Activated CD4-positive, alpha-beta T cell treated with anti-CD3 and anti-CD28 coated beads for 24 hours (primary cell): Measurements from ENCODE around the gene FUT6.
"Not testable (repeated sequence)": the region's sequence is repeated elsewhere in the genome, so short reads cannot be mapped to it uniquely, and the experiment has no call there.

Experiments
- DNase-seq, 2 donors: peaks; one replicate each; pipeline ENCODE4 v3.0.0-alpha.2; 2020; ENCODE audit warnings: low read depth in 2 of 2

Gene FUT6

DNA sequence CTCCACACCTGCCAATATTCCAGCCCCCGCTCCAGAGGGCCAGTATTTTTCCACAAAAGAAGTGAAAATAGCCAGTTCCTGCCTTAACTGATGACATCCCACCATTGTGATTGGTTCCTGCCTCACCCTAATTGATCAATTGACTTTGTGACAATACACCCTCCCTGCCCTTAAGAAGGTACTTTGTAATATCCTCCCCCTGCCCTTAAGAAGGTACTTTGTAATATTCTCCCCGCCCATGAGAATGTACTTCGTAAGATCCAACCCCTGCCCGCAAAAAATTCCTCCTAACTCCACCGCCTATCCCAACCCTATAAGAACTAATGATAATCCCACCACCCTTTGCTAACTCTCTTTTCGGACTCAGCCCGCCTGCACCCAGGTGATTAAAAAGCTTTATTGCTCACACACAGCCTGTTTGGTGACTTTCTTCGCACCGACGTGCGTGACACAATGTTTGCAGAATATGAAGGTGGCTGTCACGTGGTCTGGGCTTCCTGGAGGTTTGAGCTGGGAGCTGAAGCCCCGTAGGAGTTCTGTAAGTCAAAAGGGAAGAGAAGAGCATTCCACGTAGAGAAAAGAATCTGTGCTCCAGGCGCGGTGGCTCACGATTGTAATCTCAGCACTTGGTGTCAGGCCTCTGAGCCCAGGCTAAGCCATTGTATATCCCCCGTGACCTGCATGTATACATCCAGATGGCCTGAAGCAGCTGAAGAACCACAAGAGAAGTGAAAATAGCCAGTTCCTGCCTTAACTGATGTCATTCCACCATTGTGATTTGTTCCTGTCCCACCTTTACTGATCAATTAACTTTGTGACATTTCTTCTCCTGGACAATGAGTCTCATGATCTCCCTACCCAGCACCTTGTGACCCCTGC is 17.9 kb upstream of the FUT6 start:
- DNase-seq, result no peak

DNA sequence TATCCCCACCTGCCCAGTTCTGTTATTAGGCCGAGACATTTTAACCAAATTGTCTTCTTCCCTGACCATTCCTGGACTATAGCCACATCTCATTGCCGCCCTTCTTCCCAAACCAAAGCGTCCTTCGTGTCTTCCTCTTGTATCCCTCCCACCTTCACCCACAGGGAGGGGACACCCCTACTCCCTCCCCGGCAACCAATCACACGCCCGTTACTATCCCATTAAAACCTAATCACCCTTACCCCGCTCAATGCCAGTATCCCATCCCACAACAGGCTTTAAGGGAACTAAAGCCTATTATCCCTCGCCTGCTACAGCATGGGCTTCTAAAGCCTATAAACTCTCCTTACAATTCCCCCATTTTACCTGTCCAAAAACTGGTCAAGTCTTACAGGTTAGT is 15.6 kb upstream of the FUT6 start:
- DNase-seq, result not testable (repeated sequence)

DNA sequence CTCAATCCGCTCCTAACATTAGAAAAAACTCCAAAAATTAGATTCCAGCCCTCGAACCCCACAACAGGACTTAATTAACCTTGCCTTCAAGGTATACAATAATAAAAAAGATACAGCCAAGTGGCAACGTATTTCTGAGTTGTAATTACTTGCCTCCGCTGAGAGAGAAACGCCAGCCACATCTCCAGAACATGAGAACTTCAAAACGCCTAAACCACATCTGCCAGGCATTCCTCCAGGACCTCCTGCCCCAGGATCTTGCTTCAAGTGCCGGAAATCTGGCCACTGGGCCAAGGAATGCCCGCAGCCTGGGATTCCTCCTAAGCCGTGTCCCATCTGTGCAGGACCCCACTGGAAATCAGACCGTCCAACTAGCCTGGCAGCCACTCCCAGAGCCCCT is 14.6 kb upstream of the FUT6 start:
- DNase-seq, result not testable (repeated sequence)

DNA sequence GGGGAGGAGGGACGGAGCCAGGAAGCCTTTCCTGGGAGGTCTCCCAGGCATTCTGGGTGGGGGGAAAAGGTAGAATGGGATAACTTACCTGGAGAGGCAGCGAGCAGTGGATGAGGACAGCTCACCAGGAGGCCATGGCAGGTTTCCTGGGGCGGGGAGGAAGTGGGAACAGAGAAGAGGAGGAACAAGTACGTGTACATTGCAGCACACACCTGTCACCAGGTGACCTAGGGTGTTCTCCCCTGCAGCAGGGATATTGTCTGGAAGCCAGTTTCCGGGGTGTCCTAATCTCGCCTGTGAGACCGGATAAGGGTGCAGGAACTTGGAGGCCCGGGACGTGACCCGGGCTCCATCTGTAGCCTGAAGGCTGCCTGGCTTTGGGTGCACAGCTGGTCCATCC is 11.8 kb upstream of the FUT6 start, which contains the start of gene FUT3:
Gene FUT3, minus strand, starts transcription at position 148 of the 400 bp plus-strand sequence.
- no peak for DNase-seq

DNA sequence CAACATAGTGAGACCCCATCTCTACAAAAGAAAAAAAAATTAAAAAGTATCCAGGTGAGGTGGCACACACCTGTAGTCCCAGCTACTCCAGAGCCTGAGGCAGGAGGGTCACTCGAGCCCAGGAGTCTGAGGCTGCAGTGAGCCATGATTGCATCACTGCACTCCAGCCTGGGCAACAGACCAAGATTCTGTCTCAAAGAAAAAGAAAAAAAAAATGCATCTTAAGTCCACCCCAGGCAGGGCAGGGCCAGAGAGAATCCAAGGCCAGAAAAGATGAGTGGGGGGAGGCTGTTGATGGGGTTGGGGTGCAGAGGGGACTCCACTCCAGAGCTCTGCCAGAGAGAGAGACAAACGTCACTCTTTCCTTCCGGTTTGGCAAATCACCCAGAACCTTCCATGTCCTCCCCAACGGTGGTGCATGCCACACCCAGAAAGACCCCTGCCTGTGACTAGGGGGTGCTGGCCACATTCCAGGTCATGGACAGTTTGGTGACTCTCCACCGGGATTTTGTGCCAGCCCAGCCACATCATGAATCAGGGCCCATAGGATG is 11.3 kb upstream of the FUT6 start:
- DNase-seq, result no peak

DNA sequence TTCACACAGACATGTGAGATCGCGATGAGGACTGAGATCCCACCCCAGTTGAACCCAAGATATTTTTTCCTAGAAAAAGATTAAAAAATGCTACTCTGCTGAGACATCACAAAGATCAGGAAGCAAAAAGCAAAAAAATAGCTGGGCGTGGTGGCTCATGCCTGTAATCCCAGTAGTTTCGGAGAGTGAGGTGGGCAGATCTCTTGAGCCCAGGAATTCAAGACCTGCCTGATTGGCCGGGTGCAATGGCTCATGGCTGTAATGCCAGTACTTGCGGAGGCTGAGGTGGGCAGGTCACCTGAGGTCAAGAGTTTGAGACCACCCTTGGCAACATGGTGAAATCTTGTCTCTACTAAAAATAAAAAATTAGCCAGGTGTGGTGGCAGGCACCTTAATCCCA is 10.7 kb upstream of the FUT6 start:
- no peak for DNase-seq

DNA sequence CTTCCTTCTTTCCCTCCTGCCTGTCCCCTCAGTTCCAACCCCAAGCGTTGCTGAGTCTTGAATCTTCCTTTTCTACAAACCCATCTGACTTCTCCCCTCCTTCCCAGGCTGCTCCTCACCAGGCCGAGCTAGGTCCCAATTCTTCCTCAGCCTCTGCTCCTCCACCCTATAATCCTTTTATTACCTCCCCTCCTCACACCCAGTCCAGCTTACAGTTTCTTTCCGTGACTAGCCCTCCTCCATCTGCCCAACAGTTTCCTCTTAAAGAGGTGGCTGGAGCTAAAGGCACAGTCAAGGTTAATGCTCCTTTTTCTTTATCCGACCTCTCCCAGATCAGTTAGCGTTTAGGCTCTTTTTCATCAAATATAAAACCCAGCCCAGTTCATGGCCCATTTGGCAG is 9.1 kb upstream of the FUT6 start:
- DNase-seq, result not testable (repeated sequence)

DNA sequence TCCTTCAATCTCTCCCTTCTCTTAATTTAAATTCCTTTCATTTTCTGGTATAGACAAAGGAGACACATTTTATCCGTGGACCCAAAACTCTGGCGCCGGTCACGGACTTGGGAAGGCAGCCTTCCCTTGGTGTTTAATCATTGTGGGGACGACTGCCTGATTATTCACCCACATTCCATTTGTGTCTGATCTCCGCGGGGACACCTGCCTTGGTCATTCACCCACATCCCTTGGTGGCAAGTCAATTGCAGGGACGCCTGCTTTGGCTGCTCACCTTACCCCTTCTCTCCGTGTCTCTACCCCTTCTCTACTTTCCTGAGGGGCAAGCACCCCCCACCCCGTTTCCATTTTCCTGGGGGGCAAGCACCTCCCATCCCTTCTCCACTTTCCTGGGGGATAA is 8.3 kb upstream of the FUT6 start:
- not testable (repeated sequence) for DNase-seq

DNA sequence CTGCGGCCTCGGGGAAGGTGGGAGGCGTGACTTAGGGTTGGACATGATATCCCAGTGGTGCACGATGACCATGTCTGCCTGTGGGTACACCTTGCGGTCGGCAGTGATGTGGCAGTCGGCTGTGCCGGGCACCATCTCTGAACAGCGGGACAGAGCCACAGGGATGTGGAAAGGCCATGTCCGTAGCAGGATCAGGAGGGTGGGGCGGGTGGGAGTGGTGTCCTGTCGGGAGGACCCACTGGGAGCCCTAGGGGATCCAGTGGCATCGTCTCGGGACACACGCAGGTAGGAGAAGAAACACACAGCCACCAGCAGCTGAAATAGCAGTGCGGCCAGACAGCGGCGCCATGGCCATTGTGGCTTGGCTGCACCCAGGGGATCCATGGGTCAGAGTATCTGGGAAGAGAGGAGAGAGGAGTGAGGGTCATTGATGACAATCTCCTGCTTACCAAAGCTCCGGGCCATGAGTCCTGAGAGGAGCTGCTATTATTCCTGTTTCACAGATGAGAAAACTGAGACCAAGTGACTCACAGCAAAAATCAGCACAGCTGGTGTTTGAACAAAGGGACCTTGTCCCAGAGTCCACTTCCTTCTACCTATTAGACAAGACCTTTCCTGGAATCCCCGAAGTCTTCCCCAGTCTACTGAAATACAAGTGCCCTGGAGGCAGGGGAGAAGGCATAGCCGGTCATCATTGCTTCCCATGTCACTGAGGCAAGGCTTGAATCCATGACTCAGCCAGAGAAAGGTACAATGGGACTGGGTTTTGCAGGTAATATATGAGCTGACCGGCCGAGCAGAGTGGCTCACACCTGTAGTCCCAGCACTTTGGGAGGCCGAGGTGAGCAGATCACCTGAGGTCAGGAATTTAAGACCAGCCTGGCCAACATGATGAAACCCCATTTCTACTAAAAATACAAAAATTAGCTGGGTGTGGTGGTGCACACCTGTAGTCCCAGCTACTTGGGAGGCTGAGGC is 5.2 kb upstream of the FUT6 start:
- DNase-seq, result no peak

DNA sequence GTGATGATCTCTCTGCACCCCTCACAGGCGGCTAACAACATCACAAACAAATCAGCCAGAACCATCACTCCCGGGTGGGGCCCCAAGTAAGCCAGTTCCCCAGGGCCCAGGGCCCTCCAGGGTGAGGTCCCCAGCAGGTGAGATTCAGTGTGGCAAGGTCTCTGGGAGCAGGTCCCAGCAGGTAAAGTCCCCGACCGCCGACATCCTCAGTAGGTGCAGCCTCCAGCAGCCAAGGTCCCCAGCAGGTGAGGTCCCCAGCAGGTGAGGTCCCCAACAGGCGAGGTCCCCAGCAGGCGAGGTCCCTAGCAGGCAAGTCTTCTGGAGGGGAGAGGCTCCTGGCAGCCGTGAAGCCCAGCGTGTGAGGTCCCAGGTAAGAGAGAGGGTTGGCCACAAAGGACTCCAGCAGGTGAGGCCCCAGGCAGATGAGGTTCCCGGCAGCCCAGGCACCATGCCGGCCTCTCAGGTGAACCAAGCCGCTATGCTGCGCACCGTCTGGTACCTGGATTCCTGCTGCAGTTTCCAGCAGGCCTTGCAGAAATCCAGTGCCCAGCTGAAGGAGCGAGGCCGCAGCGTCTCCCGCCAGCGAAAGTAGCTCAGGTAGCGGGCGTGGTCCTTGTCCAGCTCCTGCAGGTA is 3.9 kb upstream of the FUT6 start:
- DNase-seq, result no peak

DNA sequence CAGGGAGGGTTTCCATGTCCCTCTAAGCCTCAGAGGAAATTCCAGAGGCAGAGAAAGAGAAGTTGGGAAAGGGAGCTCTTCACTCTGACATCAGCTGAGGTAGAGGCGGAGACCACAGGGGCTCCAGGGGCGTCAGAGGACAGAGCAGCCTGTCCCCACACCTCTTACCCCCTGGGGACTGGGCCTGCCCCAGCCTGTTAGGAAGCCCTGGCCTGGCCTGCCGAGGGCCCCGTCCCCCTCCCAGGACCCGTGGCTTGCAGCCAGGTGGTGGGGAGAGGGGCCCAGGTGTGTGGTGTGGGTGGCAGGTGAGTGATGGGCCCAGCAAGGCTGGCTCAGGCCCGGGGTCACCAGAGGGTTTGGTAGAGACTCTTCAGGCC is 2.2 kb upstream of the FUT6 start:
- not testable (repeated sequence) for DNase-seq

DNA sequence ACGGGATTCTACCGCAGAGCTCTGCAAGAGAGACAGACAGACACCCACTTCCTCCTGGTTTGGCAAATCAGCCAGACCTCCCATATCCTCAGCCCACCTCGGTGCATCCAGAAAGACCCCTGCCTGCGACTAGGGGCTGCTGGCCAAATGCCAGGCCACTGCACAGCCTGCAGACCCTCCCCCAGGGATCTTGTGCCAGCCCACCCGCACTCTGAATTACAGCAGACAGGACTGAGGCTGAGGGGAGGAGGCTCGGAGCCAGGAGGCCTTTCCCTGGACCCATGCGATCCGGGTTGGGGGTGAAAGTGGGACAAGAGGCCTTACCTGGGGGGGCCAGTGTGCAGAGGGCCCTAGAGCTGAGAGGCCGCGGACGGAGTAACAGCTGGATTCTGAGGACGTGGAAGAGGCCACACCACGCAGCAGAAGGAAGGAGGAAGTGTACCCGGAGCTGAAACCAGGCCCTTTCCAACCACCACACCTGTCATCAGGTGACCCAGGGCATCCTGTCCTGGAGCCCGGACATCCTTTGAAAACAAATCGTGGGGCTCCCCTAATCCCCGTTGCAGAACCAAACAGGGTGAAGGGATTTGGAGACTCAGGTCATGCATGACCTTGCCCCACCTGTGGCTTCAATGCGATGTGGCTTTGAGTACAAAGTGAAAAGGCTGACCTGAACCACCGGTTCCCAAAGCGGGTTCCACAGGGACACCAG is 993 bp downstream of the FUT6 start:
- DNase-seq, result no peak

DNA sequence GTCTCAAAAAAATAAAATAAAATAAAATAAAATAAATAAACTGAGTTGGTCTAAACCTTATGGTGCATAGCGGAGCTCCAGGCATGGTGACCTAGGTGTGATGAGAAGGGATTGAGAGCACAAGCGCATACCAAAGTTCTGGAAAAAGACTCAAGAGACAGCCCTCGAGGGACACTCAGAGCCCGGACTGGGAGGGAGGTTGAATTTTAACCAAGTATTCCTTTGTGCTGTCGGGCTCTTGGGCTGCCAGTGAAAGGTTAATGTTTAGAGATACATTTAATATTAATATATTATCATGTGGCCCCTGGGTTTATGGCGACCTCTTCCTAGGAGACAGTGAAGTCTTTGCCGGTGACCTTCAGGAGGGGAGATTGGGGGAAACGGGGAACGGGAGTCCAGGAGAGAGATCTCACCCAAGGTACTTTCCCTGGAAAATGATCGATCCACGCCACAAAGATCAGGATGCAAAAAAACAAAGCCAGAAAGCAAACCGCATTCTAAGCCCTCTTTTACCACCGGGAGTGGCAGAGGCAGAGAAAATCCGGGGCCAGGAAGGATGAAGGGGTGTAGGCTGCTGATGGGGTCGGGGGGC is 1.6 kb downstream of the FUT6 start:
- no peak for DNase-seq

DNA sequence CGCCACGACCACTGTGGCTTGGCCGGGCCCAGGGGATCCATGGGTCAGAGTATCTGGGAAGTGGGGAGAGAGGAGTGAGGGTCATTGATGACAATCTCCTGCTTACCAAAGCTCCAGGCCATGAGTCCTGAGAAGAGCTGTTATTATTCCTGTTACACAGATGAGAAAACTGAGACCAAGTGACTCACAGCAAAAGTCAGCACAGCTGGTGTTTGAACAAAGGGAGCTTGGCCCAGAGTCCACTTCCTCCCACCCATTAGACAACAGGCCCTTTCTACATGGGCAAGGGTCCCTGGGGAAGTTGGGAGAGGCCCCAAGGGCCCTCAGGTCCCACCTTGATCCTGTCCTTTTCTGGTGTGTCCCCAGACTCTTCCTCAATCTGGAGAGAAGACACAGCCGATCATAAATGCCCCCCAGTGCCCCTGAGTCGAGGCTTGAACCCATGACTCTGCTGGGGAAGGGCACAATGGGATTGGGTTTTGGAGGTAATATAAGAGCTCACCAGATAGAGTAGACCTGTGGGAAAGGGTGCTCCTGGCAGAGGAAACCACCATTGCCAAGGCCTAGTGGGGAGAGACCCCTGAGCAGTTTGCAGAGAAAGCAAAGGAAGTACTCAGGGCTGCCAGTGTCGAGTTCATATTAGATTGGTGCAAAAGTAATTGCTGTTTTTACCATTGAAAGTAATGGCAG is 6.8 kb downstream of the FUT6 start:
- no peak for DNase-seq

DNA sequence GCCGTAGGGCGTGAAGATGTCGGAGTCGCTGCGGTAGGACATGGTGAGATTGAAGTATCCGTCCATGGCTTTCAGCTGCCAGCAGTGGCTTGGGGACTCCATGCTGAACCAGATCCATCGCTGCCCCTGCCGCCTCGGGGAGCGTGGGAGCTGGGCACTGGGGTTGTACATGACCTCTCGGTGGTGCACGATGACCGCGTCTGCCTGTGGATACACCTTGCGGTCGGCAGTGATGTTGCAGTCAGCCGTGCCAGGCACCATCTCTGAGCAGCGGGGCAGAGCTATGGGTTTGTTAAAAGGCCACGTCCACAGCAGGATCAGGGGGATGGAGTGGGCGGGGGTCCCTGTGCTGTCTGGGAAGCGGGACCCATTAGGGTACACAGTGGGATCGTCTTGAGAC is 7.4 kb downstream of the FUT6 start:
- DNase-seq, result no peak

DNA sequence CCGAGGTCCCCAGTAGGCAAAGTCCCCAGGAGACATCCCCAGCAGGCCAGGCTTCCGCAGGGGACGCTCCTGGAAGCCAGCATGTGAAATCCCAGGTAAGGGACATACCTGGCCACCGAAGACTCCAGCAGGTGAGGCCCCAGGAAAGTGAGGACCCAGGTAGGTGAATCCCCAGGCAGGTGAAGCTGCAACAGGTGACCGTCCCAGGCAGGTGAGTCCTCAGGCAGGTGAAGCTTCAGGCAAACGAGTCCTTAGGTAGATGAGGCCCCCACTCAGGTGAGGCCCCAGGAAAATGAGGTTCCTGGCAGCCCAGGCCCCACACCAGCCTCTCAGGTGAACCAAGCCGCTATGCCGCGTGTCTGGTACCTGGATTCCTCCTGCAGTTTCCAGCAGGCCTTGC is 8.3 kb downstream of the FUT6 start:
- DNase-seq, result no peak

DNA sequence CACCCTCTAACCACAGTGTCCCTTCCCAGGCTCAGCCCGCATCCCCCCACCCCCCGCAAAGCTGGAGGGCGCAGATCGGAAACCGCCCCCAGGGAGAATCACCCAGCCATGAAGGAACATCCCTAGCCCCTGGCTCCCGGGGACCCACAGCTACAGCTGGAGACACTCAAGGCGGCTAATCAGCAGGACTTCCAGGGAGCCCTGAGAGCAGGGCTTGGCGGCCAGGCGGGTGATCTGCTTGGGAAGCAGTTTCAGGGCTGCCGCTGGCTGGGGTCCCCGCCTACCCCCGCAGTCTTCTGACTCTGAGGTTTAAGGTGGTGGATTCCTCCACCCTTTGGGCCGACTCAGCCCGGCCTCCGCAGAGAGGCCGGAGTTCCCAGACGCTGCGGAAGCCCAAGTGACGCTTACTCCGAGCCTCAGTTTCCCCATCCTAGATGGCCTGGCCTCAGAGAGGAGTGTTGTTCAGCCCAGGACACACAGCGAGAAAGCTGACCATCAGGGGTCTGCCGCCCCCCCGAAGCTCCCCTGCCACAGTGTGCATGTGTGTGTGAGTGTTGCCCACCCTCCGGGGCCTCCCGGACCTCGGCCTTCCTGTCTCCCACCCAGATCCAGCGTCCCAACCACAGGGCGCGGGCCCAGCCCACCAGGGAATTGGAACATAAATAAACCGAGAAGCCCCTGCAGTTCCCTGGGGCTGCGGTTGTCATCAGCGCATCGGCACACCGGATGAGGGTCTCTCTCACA is 9.8 kb downstream of the FUT6 start:
- no peak for DNase-seq

DNA sequence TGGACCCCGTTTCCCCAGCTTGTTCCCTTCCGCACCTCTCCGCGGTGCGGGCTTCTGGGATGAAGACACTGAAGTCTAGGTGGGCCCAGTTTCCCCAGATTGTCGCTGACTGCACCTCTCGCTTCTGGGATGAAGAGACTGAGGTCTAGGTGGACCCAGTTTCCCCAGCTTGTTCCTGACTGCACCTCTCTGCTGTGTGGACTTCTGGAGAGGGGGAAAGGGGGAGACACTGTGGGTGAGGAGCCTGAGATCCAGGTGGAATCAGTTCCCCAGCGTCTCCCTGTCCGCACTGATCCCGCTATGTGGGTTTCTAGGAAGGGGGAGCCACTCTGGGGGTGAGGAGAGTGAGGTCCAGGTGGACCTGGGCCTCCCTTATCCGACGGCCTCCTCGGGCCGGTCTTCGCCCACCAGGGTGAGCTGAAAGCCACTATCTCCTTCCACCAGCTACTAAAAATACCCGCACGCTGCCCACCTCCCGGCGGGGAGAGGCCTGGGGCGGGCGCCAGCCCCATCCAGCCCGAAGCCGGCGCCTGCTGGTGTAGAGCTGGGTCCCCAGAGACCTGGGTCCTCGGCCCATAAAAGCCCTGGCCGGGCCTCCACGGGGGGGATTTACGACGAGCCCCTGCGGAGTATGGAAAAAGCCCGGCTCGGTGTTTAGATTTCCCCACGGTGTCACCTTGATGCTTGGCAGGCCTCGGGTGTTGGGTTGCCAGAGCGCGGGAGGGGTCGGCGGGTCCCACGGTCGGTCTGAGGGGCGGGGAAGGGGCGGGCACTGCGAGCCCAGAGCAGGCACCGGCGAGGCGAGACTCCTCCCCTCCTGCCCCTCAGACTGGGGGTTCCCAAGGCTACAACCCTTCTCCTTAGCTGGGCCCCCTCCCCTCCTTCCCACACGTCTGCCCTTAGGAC is 10.6 kb downstream of the FUT6 start:
- DNase-seq, result peak in 1 of 2 donors; percentile 22
